HG03460 (cell line): ENCODE results near the gene HNF4A.

Experiments
- ATAC-seq: cut with Tn5 transposase; IDR thresholded peaks from one replicate; pipeline ENCODE4 v1.9.1; 2021; ENCODE audit not compliant: unreplicated experiment

The HNF4A gene

DNA sequence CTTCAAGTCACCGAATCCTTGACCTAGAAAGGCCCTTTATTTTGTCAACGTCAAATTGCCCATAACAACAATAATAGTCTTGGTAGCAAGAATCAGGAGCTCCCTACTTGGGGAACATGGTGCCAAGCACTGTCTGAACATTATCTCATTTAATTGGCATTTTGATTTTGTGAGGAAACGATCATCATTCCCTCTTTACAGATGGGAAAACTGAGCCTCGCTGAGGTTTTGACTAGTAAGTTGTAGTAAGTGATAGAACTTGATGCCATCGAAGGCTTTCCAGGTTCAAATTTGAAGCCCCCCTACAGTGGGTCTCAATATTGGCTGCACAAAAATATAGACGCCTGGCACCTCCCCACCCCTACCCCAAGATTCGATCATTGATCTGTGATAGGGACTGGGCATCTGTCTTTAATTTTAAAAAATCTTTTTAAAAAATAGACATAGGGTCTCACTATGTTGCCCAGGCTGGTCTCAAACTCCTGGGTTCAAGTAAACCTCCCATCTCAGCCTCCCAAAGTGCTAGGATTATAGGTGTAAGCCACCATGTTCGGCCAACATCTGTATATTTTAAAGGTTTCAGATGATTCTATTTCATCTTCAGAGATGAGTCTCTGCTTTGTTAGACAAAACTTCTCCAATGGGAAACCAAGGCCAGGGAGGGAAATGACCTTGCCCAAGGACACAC lies 36.7 kb downstream of the HNF4A start:
- no peak for ATAC-seq

DNA sequence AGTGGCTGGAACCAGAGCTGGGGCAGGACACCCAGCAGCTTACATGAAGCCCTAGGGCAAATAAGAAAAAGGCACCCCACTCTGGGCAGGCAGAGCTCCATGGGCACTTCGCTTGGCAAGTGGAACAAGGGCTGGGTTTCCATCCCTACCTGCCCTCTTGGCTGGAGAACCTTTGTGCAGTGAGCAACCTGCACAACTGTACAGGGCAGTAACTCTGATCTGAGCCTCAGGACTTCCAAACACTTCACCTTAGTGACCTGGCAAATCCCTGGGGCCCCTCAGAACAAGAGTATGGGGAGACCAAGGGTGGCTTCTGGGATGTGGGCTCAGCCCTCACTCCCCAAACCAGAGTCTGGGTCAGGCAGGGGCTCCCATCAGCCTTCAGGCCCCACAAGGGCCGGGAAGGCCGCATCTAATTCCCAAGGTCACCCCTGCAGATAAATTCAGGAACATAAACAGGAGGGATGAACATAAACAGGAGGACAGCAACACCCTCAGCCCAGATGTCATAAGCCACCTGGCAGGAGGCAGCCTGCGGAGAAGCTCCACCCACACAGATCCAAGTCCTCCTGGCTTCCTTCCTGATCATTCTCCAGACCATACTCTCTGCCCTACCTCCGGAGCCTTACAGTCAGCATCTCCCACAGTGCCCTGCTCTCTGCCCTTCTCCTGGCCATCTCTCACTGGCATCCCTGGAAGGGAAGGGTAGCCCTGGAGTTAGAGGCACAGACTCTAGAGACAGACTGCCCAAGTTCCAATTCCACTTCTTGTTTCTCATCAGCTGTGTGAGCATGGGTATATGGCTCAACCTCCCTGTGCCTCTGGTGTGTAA lies 37.5 kb downstream of the HNF4A start:
- no peak for ATAC-seq

DNA sequence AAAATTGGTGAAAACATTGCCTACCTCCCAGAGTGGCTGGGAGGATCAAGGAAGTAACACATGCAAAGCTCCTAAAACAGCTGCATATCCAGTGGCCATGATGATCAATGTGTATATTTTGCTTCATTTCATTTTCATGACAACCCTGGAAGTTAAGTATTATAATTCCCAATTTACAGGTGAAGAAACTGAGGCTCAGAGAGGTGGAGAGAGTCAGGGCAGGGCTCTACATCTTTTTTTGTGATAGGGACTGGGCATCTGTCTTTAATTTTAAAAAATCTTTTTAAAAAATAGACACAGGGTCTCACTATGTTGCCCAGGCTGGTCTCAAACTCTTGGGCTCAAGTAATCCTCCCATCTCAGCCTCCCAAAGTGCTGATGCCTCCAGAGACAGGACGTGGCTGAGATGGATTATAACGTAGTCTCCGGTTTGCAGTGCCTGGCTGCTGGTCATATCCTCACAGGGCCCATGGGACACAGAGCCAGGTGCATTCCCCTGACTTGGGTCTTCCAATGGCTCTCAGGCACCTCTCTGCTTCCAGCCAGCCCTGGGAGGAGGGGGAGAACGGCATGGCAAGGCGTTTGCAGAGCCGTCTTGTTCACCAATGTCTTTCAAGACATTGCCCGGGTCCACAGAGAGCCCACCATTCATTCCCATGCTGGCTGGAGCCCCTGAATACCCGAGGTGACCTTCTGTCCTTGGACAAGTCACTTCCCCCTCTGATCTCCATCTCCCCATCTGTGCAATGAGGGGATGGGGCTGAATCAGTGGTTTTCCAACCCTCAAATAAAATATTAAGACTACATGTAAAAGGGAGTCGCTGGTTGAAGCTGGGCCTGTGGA lies 38.3 kb downstream of the HNF4A start:
- ATAC-seq = no peak

DNA sequence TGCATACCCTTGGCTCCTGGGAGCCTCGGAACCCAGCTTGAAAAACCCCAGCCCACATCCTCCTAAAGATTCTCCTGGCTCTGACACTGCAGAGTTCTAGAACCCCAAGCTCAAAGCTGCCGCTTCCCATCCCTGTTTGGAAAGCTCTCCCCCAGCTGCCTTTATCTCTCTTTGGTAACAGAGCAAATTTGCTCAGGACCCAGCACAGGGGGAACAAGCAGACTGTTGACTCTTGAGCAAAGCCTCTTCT lies 38.9 kb downstream of the HNF4A start:
- ATAC-seq = no peak

- ATAC-seq = no peak
Observed at GRCh38 chr20:44394702-44395460, 39.4 kb downstream of the HNF4A start.

DNA sequence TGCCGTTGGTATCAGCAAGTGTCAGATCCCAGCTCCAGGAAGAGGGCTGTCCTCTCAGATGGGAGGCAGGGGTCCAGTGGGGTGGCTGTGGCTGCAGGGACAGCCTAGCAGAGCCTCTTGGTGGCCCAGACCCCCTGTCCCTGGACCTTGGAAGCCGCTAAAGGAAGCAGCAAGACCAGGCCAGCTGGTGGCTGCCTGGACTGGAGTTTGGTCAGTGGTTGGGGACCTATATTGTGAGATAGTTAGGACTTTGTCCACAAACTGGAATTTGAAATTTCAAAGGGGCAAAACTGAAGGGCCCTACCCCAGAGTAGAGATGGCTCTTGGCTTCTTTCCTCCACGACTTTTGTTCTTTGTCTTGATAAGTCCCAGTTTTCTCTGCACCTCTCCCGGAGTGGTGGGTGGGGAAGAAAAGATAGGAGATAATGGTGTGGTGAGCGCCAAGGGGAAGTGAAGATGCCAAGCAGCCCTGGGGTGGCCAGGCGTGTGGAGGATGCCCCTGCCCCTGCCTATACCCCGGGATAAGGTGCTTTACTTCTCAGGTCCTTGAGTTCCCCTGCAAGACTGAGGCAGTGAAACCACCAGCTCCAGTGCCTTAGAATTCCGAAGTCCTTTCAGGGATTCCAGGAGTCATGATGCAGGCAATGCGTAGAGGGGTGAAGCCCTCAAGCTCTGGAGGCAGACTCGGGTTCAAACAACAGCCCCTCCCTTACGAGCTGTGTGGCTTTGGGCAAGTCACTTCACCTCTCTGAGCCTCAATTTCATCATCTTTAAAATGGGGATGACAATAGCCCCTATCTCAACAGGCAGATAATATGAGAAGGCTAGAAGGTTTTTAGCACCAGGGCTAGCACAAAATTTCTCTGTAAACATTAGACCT lies 40.2 kb downstream of the HNF4A start:
- ATAC-seq = no peak

- no peak for ATAC-seq
Observed at GRCh38 chr20:44396369-44397130, 41.1 kb downstream of the HNF4A start.

DNA sequence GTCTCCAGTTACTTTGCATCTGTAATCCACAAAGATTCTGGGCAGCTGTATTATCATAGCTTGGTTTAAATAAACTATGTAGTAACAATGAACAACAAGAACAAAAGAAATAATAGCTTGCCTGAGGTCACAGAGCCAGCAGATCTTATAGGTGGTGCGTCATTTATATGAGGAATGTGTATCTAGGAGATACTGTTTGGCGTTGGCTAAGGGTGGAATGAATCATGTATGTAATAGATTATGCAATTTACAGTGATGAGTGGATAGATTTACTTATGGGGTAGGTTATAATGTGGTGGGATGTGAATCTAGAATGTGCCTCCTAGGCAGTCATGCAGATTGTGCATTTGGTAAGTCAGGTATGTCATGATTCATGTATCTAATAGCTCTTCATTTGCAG lies 42.8 kb downstream of the HNF4A start:
- ATAC-seq = no peak

- ATAC-seq = no peak
Observed at GRCh38 chr20:44399446-44399845, 43.9 kb downstream of the HNF4A start.

DNA sequence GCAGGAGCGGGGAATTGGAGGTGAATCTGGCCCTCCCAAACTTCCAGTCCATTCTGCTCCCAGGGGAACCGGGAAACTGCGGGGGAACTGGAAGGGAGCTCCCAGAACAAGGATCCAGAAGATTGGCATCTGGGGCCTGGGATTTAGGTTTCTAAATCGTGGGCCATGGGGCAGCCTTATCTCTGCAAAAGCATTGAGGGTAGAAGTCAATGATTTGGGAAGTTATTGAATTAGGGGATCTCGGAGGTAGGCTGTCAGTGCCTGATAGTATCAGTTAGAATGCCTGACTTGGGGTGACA lies 45.1 kb downstream of the HNF4A start:
- ATAC-seq = no peak

- ATAC-seq = no peak
Observed at GRCh38 chr20:44400970-44401769, 45.7 kb downstream of the HNF4A start.

GRCh38 chr20:44401770-44402390 lies 46.4 kb downstream of the HNF4A start:
- ATAC-seq = no peak

- ATAC-seq = no peak
Observed at GRCh38 chr20:44402391-44403193, 47.1 kb downstream of the HNF4A start.

DNA sequence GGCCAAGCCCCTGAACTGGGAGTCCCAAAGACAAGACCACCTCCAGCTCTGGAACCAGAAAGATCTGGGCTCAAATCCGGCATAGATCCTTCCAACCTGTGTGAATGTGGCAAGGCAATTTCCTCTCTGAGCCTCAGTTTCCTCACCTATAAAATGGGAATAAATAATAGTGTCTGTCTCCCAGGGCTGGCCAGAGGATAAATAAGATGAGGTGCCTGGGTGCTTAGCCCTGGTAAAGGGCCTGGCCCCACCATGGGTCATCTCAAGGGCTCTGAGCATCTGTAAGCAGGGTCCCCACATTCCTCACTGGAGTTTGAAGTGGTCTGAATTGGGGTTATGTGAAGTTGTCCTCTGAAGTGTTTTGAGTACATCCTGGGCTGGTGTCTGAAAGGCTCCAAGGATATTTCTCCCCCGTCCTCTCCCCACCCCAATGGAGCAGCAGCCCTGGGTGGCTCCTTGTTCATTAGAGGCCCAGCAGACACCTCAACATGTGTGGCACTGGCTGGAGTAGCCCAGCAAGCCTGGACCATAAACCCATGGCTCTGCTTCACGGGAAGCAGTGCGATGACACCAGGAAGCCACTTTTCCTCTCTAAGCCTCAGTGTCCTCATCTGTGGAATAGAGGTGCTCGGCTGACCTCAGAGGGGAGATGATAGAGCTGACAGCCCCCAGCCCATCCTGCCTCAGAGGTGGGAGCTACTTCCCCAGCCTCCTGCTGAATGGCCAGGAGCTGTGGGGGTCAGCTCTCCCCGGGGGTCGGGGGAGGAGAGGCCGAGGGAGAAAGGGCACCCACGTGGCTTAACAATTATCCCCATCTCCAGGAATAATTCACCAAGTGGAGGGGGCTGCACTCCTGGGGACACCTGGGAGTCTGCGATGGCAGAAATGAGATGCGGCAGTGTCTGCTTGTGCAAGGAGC lies 48.0 kb downstream of the HNF4A start:
- no peak for ATAC-seq

DNA sequence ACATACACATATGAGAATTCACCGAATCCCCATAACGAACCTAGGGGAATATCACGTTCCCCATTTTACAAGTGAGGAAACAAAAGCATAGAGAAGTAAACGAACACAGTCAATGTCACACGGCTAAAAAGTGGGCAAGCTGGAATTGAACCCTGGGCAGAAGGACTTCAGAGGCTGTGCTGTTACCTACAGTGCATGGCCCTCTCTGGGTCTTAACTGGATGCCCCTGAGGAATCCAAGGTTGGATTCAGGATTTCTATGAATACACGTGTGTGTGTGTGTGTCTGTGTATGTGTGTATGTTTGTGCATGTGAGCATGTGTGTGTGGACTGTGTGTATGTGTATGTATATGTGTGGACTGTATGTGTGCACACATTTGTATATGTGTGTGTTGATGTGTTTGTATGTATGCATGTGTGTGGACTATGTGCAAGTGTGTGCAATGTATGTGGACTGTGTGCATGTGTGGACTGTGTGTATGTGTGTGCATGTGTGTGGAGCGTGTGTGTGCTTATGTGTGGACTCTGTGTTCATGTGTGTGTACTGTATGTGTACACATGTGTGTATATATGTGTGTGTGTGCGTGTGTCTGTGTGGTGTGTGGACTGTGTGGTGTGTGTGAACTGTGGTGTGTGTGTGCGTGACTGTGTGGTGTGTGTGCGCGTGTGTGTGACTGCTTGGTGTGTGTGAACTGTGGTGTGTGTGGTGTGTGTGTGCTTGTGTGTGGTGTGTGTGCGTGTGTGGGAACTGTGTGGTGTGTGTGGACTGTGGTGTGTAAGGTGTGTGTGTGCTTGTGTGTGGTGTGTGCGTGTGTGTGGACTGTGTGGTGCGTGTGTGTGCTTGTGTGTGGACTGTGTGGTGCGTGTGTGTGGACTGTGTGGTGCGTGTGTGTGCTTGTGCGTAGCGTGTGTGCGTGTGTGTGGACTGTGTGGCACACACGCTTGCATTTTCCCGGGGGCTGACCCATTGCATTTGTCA lies 49.0 kb downstream of the HNF4A start:
- ATAC-seq = no peak
